ENCODE data around the gene TXNDC5. TPM values are rescaled to one million over a fixed set of nuclear protein-coding genes. Genes with fewer than 3 reads are reported as not detected.
"Not testable (repeated sequence)": the region's sequence is repeated elsewhere in the genome, so short reads cannot be mapped to it uniquely, and the experiment has no call there.

The TXNDC5 gene
- total RNA-seq, 1 experiment from 2014 or later = 177 TPM

DNA sequence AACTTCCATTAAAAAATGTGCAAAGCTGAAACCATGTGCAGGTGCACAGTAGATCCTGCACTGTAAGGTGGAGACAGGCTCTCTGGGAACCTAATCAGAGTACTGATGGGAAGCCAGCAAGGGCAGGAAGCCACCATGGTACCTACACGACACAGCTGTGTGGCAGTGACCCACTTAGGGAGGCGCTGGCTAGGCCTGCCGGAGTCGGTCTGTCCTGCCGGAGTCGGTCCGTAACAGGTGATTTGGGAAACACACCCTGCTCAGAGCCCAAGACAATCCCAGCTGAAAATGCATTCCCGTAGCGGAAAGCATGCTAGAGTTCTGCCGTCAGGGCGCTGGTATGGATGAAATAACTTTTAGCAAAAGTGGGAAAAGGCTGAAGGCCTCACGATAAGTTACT is 17.2 kb downstream of the TXNDC5 start:
- Histone ChIP-seq H3K36me3 (ENCODE audit: control insufficient read depth, insufficient read depth, low read length) (peaks cover 25% of the 10 kb centered on the region), H3K27me3 (ENCODE audit: control insufficient read depth, insufficient read depth, low read length) (no peaks in the 10 kb centered on the region), H3K4me1 (ENCODE audit: control insufficient read depth, insufficient read depth, low read length) (no peaks in the 10 kb centered on the region), H3K4me3 (ENCODE audit: low read depth in 2 of 2, low read length in 2 of 2) (no peak overlapping the region), H3K27ac (ENCODE audit: low read length) (no peak overlapping the region), H3K9me3 (ENCODE audit: control insufficient read depth, insufficient read depth, low read depth, low read length) (no peaks in the 10 kb centered on the region)
- in situ Hi-C loops (cut with HindIII; ENCODE audit: low pct_unique_long_range_greater_than_20kb, low sequenced_read_pairs) (no loop called here), intact Hi-C loops (cut with micrococcal nuclease; ENCODE audit: unreplicated experiment) (no loop called here)
- TF ChIP-seq TCF7L2 (IDR thresholded peaks at IDR 0.05; ENCODE audit: low read depth, low read length) (no peak), SIN3A (IDR thresholded peaks at IDR 0.05; ENCODE audit: borderline replicate concordance, insufficient read depth, low read depth, low read length) (no peak), POLR2AphosphoS5 (IDR thresholded peaks at IDR 0.05; ENCODE audit: low read depth, low read length) (no peak)
- TF ChIP-seq, protein P1, sequence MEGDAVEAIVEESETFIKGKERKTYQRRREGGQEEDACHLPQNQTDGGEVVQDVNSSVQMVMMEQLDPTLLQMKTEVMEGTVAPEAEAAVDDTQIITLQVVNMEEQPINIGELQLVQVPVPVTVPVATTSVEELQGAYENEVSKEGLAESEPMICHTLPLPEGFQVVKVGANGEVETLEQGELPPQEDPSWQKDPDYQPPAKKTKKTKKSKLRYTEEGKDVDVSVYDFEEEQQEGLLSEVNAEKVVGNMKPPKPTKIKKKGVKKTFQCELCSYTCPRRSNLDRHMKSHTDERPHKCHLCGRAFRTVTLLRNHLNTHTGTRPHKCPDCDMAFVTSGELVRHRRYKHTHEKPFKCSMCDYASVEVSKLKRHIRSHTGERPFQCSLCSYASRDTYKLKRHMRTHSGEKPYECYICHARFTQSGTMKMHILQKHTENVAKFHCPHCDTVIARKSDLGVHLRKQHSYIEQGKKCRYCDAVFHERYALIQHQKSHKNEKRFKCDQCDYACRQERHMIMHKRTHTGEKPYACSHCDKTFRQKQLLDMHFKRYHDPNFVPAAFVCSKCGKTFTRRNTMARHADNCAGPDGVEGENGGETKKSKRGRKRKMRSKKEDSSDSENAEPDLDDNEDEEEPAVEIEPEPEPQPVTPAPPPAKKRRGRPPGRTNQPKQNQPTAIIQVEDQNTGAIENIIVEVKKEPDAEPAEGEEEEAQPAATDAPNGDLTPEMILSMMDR (IDR thresholded peaks at IDR 0.05) = no peak
- no peak for ATAC-seq
- POLR2A ChIA-PET = interaction anchor here (0.6 kb wide), 1 partner anchor 168 kb away, joined by 3 read pairs; no protein-coding TSS in a partner anchor
- no peak for DNase-seq (ENCODE audit: low read depth, low spot score)
- BruUV-seq (replicated peaks) = no TSS peak
- CTCF ChIA-PET = no interaction called here

DNA sequence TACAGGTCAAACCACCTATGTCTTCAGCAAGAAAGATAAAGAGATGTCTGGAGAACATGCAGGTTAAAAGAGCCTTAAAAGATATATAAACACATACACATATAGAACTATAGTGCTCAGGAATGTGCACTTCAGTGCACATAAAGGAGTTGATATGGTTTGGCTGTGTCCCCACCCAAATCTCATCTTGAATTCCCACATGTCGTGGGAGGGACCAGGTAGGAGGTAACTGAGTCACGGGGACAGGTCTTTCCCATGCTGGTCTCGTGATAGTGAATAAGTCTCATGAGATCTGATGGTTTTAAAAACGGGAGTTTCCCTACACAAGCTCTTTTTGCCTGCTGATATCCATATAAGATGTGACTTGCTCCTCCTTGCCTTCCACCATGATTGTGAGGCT is 18.2 kb downstream of the TXNDC5 start:
- H3K4me1 ChIP-seq (ENCODE audit: control insufficient read depth, insufficient read depth, low read length); POLR2A ChIA-PET; DNase-seq (ENCODE audit: low read depth, low spot score); H3K4me3 ChIP-seq (ENCODE audit: low read depth in 2 of 2, low read length in 2 of 2); H3K27me3 ChIP-seq (ENCODE audit: control insufficient read depth, insufficient read depth, low read length); H3K9me3 ChIP-seq (ENCODE audit: control insufficient read depth, insufficient read depth, low read depth, low read length); BruUV-seq (replicated peaks); ATAC-seq; CTCF ChIA-PET; in situ Hi-C loops (cut with HindIII; ENCODE audit: low pct_unique_long_range_greater_than_20kb, low sequenced_read_pairs); intact Hi-C loops (cut with micrococcal nuclease; ENCODE audit: unreplicated experiment); H3K27ac ChIP-seq (ENCODE audit: low read length): not testable (repeated sequence)
- peaks cover 24% of the 10 kb centered on the region for H3K36me3 ChIP-seq (ENCODE audit: control insufficient read depth, insufficient read depth, low read length)

DNA sequence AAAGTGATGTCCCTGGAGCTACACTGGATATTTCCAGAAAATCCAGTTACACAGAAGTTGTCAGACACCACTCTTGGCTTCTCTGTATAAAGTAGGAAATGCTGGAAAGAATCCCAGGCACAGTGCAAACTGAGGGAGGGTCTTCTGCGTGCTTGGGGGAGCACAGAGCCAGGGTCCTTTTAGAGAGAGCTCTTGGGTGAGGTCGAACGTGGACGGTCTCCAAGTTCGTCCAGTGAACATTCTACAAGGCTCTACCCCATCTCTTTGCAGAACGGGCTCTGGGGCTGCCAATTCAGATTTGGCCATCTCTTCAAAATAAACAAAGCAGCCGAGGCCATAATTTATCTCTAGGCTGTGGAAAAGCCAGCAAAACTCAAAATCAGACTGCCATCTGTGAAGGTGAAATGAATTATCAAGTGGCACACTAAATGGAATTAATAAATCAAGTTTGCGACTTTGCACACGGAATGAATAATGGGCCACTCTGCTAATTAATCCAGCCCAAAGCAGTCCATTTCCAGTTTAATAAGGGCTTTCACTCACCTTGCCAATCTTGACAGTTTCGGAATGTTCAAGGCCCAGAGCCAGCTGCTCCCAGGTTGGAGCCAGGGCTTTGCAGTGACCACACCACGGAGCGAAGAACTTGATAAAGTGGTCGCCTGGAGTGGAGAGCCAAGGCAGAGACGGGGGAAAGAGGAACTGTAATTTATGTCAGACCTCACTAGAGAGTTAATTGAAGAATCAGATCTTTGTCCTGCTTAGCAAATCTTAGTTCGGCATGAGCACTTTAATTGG is 19.3 kb downstream of the TXNDC5 start:
- Histone ChIP-seq H3K36me3 (ENCODE audit: control insufficient read depth, insufficient read depth, low read length) (peaks cover 18% of the 10 kb centered on the region), H3K4me3 (ENCODE audit: low read depth in 2 of 2, low read length in 2 of 2) (no peak overlapping the region), H3K4me1 (ENCODE audit: control insufficient read depth, insufficient read depth, low read length) (no peaks in the 10 kb centered on the region), H3K9me3 (ENCODE audit: control insufficient read depth, insufficient read depth, low read depth, low read length) (no peaks in the 10 kb centered on the region), H3K27ac (ENCODE audit: low read length) (no peak overlapping the region), H3K27me3 (ENCODE audit: control insufficient read depth, insufficient read depth, low read length) (no peaks in the 10 kb centered on the region)
- BruUV-seq (replicated peaks) = no TSS peak
- TF ChIP-seq, protein P1 (IDR thresholded peaks at IDR 0.05) = no peak
- TF ChIP-seq, protein P2, sequence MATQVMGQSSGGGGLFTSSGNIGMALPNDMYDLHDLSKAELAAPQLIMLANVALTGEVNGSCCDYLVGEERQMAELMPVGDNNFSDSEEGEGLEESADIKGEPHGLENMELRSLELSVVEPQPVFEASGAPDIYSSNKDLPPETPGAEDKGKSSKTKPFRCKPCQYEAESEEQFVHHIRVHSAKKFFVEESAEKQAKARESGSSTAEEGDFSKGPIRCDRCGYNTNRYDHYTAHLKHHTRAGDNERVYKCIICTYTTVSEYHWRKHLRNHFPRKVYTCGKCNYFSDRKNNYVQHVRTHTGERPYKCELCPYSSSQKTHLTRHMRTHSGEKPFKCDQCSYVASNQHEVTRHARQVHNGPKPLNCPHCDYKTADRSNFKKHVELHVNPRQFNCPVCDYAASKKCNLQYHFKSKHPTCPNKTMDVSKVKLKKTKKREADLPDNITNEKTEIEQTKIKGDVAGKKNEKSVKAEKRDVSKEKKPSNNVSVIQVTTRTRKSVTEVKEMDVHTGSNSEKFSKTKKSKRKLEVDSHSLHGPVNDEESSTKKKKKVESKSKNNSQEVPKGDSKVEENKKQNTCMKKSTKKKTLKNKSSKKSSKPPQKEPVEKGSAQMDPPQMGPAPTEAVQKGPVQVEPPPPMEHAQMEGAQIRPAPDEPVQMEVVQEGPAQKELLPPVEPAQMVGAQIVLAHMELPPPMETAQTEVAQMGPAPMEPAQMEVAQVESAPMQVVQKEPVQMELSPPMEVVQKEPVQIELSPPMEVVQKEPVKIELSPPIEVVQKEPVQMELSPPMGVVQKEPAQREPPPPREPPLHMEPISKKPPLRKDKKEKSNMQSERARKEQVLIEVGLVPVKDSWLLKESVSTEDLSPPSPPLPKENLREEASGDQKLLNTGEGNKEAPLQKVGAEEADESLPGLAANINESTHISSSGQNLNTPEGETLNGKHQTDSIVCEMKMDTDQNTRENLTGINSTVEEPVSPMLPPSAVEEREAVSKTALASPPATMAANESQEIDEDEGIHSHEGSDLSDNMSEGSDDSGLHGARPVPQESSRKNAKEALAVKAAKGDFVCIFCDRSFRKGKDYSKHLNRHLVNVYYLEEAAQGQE (IDR thresholded peaks at IDR 0.05; ENCODE audit: insufficient read depth in 1 of 2, low read depth in 2 of 2, low read length in 1 of 2) = no peak
- TF ChIP-seq POLR2AphosphoS5 (IDR thresholded peaks at IDR 0.05; ENCODE audit: low read depth, low read length) (no peak), TCF7L2 (IDR thresholded peaks at IDR 0.05; ENCODE audit: low read depth, low read length) (no peak)
- POLR2A ChIA-PET = no interaction called here
- no peak for DNase-seq (ENCODE audit: low read depth, low spot score)
- in situ Hi-C loops (cut with HindIII; ENCODE audit: low pct_unique_long_range_greater_than_20kb, low sequenced_read_pairs) (no loop called here), intact Hi-C loops (cut with micrococcal nuclease; ENCODE audit: unreplicated experiment) (no loop called here)
- CTCF ChIA-PET = no interaction called here
- no peak for ATAC-seq
